Measurements from ENCODE around the gene SH2D3A. TPM values are rescaled to one million over a fixed set of nuclear protein-coding genes. Genes with fewer than 3 reads are reported as not detected.
"Not testable (repeated sequence)": the region's sequence is repeated elsewhere in the genome, so short reads cannot be mapped to it uniquely, and the experiment has no call there.

SH2D3A gene
- total RNA-seq, 1 donor from 2014 or later, result 4.8 TPM

DNA sequence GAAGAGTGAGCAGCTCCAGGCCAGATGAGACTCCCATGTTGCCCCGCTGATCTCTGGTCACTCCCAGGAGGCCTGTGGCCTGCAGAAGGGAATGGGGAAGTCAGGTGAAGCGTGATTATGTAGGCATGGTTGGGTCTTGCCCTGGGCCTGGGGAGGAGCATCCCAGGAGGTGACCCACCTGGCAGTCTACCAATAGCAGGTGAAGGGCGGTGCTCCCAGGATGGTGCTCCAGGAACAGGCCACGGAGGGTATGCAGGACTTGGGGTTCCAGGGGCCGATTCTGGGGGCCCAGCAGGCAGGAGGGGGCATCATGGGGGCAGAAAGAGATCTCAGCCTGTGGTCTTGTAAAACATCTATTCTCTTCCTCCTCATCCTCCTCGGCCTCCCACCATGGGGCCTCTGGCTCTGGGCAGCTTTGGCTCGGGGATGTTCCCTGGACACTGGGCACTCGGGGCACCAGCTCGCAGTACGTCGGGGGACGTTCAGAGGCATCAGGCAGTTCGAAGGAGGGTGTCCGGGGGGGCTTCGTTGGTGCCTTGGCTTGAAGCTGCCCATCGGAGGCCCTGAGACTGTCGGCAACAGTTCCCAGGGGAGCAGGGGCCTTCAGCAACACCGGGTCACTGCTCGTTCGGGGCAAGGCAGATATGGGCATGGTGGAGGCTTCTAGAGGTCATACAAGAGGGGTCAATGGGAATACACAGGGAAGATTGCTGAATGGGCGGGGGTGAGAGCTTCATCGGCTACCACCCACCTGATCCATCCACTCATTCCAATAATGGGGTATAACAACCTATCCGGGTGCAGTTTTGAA is 12.4 kb downstream of the SH2D3A start:
- no peak for DNase-seq

DNA sequence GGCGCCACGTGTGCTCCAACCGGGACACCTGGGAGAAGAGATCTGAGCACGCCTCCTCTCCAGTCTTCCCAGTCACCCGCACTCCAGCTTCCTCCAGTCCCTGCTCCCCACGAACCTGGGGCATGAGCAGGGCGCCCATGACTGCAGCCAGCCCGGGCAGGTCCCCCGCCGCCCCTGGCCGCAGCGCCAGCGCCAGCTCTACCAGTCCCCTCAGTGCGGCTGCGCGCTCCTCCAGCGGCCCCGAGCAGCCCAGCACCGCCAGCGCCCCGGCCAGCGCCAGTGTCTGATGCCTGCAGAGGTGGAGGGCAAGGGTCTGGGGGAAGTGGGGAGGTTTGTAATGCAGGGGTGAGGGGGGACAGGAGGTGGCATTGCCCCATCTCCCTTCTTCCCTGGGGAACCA is 13.1 kb downstream of the SH2D3A start:
- no peak for DNase-seq

DNA sequence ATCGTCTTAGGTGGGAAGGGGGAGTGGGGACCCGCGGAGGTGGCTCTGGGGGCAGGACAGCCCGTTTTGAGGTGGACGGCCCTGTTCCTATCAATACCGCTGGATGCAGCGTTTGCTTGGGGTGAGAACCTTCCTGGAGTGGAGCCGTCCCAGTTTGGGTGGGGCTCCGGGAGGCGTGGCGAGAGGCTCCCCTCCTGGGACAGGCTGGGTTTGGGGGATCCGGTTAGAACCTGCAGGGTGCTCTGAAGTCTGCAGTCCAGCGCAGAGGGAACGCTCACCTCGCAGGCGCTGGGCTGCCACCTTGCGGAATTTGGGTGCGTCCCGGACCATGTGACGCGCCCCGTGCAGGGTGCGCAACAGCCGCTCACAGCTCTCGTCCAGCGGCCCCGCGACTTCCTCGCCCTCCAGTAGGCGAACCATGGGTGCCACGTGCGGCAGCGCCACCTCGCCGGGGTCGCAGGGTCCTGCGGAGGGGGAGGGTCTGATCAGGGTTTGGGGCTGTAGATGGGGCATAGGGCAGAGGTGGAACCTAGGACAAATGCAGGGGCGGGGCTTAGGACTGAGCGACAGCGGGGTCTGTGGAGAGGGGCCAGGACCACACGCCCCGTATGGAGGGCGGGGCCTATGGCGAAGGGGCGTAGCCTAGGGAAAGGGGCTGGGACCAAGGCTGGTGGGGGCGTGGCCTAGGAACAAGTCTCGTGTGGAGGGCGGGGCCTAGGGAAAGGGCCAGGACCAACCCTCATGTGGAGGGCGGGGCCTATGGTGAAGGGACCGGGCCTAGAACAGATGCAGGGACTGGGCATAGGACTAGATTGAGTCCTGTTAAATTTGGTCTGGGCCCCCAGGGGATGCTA is 13.8 kb downstream of the SH2D3A start:
- DNase-seq, result peak; percentile 74

DNA sequence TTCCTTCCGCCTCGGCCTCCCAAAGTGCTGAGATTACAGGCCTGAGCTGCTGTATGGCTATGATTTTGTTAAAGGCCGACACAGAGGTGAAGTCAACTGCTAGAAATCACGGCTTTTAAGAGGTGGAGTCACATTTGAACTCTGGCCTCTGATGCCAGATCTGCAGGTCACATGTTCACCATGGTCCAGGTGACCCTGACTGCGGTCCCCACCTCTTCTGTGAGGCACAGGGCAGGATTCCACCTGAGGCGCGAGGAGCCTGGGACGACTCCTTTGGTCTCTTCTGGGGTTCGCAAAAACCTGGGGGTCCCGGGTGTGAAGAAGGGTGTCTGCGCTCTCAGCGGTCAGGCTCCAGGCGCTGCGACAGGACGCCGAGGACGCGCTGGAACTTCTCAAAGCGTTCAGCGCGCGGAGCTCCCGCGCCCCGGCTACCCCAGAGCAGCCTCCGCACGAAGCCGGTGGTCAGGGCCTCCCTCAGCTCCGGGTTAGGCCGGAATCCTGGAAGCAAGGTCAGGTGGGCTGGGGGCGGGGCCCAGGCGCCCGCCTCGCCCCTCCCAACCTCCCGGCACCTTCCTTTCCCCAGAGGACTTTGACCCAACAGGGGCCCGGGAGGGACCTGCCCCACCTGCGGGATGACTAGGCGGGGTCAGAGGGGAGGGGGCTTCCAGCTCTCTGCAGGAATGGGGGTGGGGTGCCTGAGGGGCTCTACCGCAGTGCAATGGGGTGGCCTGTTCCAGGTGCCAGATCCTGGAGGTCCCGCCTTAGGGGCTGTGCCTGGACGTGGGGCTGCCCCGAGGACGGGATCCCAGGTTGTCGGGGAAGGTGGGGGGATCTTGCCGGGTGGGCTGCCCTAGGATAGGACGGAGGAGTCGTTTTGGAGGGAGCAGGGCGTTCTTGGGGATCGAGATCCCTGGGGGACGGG is 14.7 kb downstream of the SH2D3A start:
- no peak for DNase-seq

DNA sequence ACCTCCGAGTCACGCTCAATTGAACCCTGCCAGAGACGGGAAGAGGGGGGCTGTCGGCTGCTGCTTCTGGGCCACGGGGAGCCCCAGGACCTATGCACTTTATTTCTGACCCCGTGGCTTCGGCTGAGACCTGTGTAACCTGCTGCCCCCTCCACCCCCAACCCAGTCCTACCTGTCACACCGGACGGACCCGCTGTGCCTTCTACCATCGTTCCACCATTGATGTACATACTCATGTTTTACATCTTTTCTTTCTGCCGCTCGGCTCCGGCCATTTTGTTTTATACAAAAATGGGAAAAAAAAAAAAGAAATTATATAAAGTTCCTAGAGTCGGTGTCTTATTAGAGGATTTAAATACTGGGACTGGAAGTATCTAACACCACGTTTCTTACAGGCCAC is 16.0 kb downstream of the SH2D3A start:
- no peak for DNase-seq

DNA sequence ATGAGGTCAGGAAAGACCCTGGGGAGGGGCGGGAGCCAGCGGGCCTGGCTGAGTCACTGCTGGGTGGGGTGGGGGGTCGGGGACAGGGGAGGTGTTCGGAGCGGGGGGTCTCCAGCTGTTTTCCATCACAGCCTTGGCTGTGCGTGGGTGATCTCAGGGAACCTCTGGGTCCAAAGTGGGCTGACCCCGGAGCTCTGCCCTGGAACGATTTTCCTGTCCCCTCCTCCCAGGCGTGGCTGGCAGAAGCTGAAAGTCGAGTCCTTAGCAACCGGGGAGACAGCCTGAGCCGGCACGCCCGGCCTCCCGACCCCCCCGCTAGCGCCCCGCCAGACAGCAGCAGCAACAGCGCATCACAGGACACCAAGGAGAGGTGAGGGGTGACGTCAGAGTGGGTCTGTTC is 17.2 kb downstream of the SH2D3A start:
- DNase-seq, result no peak

DNA sequence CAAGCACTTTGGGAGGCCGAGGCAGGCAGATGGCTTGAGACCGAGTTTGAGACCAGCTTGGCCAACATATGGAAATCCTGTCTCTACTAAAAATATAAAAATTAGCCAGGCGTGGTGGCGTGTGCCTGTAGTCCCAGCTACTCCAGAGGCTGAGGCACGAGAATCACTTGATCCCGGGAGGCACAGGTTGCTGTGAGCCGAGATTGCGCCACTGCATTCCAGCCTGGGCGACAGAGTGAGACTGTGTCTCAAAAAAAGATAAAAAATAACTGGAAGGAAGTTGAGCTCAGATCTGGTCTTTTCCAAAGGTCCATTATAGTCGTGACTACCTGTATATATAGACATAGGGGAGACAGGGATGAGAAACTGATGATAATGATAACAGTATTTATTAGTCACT is 18.7 kb downstream of the SH2D3A start:
- not testable (repeated sequence) for DNase-seq

DNA sequence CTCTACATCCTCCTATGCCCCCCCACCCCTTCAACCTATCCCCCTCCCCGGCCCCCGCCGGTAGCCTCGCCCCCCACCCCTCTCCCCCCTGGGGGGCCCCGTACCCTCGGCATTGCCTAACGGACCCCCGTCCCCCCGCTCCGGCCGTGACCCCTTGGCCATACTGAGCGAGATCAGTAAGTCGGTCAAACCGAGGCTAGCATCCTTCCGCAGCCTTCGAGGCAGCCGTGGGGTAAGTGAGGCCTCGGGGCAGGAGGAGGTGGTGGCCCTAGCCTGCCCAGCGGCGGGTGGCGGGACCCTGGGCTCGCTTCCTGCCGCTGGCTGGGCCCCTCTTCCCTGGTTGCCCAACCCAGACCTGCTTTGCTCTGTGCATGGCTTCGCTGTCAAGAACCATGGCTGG is 21.3 kb downstream of the SH2D3A start:
- no peak for DNase-seq

DNA sequence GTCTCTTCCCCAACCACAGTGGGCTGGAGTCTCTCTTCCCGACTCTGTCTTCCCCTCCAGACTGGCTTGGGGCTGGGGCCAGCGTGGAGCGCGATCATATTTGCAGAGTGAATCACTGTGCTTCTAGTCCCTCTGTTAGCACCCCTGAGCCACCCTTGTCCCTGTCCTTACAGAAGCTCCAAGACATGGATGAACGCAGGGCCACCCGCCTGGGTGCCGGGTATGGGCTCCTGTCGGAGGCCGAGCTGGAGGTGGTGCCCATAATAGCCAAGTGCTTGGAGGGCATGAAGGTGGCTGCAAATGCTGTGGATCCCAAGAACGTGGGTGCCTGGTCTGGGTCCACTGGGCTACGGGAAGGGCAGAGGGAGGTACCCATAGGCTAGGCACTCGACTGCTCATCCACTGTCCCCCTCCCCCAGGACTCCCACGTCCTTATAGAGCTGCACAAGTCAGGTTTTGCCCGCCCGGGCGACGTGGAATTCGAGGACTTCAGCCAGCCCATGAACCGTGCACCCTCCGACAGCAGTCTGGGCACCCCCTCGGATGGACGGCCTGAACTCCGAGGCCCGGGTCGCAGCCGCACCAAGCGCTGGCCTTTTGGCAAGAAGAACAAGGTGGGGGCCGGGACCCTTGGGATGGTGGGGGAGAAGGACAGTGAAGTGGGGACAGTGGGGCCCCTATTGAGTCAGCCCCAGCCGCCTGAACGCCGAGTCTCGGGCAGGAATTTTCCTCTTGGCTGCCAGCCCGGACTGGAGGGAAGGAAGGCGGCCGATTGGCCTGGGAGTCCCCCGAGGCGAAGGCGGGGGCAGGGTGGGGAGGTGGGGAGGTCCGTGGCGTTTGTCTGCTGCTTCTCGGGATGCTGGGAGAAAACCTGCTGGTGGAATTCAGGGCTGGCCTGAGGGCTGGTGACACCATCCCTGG is 22.6 kb downstream of the SH2D3A start:
- DNase-seq, result peak; percentile 93

DNA sequence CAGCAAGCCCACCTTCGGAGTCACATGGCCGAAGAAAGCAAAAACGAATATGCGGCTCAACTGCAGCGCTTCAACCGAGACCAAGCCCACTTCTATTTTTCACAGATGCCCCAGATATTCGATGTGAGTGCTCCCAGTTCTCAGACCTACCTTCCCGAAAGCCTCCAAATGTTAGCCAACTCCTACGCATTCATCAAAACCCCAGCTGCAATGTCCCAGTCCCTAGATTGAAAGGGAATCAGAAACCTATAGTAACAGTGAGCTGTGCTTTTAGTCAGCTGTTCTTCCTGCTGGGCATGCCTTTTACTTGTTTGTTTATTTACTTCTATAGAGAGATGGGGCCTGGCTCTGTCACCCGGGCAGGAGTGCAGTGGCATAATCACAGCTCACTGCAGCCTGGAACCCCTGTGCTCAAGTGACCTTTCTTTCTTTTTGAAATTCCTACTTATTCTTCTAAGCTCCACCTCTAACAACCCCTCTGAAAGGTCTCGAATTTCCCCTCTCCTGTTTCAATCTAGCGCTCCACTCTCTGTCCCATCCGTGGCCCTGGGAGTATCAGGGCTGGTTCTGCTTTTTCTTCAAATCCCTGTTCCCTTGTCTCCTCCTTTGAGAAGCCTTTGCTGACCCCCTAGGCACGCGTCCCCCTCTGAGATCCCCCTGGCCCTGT is 23.4 kb downstream of the SH2D3A start:
- DNase-seq, result no peak

DNA sequence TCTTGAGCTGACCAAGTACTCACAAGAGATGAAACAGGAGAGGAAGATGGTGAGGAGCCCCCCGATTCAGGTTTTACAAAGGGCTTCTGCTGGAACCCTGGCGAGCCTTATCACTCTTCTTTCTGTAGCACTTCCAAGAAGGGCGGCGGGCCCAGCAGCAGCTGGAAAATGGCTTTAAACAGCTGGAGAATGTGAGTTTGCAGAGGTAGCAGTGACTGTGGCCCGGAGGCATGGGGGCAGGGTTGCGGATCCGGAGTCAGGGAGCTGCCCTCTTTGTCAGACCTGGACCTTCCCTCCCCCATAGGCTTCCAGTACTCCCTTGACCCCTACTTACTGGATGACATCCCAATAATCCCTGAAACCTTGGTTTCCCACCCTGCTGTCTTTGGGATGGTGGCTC is 24.2 kb downstream of the SH2D3A start:
- no peak for DNase-seq

DNA sequence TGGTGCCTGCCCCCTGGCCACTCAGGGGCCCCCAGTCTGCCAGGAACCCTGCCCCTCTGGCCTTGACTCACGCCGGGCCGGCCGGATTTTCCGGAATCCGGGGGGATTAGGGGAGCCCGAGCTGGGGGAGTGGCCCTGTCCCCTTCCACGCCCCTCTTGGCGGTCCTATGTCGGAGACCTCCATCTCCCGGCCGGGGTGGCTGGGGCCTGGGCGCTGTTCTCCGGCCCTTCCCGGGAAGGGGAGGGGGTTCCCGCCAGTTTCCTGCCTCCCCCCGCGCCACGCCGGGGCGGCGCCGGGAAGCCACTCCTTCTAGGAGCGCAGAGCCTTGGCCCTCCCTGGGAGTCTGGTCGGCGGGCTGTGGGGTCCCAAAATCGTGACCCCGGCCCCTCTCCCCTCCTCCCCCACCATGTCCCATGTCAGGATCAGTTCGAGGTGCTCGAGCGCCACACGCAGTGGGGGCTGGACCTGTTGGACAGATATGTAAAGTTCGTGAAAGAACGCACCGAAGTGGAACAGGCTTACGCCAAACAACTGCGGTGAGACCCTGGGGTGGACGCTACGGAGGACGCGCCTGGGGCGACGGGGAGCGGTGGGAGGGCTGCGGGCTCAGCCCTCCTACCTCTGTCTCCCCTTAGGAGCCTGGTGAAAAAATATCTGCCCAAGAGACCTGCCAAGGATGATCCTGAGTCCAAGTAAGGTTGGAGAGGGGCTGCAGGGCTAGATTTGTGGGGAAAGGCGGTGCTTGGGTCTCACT is 26.5 kb downstream of the SH2D3A start:
- peak; percentile 81 for DNase-seq

DNA sequence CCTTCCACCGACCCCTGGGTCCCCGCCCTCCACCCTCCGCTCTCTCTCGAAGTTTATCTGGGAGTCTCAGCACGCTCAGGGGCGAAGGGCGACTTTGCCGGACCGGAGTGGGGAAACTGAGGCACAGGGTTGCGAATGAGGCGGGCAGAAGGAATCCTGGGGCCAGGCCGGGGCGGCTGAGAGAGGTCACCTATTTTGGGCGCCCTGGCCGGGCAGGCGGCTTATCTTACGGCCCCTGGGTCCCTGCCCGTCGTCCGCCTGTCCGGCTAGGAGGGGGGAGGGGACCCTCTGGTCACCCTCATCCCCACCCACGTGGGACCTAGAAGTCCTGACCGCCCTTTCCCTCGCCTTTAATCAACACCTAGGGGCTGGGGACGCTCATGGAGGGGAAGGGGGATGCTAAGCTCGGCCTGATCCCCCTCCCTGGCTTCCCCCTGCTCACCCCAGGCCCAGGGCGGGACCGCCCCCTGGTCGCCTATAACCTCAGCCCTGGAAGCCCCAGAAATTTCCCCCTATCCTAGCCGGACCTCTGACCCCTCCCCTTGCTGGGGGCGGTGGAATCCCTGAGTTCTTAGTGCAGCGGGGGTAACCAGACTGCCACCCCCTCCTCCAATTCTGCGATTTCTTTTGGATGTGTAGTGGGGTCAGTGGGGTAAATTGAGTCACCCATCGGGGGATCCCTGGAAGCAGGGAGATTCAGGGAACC is 27.2 kb downstream of the SH2D3A start:
- peak; percentile 31 for DNase-seq

DNA sequence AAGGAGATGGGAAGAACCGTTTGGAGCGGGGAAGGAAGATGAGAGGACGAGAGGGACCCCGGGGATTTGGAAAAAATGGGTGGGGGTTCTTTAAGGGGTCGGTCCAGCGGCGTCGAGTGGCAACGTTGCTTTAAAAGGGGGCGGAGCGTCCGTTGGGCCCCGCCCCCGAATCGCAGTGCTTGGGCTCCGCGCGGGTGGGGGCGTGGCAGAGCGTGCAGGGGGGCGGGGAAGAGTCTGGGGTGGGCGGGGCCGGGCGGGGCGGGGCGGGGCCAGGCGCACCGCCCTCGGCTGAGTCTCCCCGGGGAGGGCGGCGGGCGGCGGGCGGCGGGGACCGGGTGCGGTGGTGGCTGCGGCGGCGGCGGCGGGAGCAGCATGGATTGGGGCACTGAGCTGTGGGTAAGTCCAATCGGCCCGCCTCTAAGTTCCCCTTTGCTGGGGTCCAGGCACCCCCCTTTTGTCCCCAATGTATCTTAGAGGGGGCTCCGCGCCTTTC is 27.8 kb downstream of the SH2D3A start, which contains the start of gene TRIP10:
TRIP10 (plus strand) TSS at position 291 of the 493 bp plus-strand sequence; CDS start at position 373, 82 bp downstream.
- peak; percentile 95 for DNase-seq

DNA sequence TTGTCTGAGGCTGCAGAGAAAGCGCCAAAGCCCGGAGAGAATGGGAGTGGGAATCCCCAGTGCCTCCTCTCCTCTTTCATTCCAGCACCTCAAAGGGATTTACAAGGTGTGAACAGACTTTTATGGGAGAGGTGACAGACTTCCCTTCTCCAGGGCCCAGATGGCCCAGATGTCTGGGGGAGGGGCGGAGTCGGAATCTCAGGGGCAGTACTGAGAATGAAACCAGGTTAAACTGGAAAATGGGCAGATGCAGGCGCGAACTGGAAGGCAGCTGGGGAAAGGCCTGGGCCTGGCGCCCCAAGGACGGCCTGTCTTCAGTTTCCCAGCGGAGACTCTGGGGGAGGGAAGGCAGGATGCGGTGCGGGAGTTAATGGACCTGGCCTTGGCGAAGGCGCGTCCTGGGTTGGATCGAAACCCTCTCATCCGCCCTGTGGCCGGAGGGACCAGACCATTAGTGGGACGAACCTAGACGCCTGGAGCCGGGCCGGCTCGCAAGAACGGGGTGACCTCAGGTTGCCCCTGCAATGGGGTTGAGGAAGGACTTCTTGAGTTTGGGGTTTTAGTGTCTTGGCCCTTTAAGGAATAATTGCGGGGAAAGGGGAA is 28.3 kb downstream of the SH2D3A start:
- DNase-seq, result no peak

DNA sequence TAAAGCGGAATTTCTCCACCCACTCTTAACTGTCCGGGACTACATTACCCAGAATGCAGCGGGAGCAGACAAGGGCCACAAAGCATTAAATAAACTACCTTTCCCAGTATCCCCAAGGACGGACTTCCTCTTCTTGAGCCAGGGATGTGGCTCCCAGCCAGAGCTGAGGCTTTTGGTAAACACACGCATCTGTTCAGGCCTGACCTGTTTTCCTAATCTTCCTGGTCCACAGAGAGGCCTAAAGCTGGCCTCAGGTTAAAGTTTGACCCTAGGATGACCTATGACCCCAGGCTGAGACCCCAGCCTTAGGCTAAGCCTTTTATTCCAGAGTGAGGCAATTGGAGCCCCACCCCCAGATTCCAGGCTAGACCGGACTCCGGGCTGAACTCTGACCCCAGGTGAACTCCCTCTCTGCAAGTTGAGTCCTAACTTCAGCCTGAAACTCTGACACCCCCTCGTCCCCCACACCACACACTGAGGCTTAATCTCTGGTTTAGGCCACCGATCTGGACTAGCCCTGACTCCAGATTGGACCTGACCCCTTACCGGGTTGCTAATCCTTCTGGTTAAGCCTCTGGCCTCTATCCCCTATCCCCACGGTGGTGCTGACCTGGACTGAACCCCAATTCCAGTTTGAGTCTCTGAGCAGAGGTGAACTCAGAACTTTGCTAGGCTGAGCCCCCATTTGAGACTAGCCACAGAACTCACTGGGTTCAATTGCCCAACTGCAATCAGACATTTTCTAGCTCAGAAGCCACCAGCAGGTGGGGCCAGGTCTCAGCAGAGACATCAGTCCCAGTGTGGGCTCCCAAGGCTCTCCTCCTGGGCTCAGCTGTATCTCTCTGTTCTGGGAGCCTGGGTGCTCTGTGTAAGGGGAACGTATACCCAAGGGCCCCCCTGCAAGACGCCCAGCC is 29.1 kb downstream of the SH2D3A start:
- DNase-seq, result peak; percentile 83

DNA sequence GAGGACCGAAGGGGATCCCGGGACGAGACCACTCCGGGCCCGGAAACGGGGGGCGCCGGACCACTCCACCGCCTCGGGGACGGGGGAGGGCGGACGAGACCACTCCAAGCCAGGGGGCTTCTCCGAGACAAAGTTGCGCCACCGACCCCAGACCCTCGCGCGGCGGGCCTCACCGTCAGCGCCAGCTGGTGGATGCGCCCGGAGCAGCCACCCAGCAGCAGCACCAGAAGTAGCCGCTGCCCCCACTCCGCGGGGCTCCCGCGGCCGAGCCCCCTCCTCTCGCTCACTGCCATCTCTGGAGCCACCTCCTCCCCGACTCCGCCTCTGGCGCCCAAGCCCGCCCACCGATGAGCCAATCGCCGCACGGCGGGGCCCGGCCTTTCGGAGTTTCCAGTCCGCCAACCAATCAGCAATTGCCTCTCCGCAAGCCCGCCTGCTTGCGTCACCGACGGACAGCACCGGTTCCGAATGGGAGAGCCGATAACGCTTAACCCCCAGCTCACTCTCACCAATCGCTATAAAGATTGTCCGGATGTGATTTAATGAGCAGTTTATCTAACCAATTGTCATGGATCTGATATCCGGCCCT is 29.9 kb downstream of the SH2D3A start, which contains the start of gene GPR108:
GPR108 (minus strand) TSS at position 297 of the 589 bp plus-strand sequence; CDS start at position 293, 4 bp downstream.
- DNase-seq, result peak; percentile 100

Data from tongue (tissue), 2 donors.